SK-N-SH (cell line): ENCODE results near the gene ABI1. TPM values are rescaled to one million over a fixed set of nuclear protein-coding genes. Genes with fewer than 3 reads are reported as not detected.

Experiments
- CTCF ChIA-PET: fragments of 300-600, 350-600 bp; formaldehyde crosslinking; extraction: SDS; loops from one replicate; lab custom pipeline; 2021; lab: Yijun Ruan, JAX
- POLR2A ChIA-PET: fragments of 350-600 bp; sonication (Branson Sonifier 250); formaldehyde crosslinking; extraction: SDS; loops from one replicate; lab custom pipeline; 2020; ENCODE audit warnings: antibody characterized with exemption, inconsistent platforms; lab: Yijun Ruan, JAX
- DNase-seq: peaks from one replicate; pipeline ENCODE4 v3.0.0; 2012
- H2AFZ ChIP-seq: fragments of 200-600 bp; sonication (generic); 2 replicates; pipeline ENCODE4 v1.8.1; 2016; ENCODE audit warnings: antibody characterized with exemption, mild to moderate bottlenecking, low read depth
- H3F3A ChIP-seq: fragments of 200-600 bp; sonication (generic); replicated peaks from 2 replicates; pipeline ENCODE3; 2016; ENCODE audit warnings: antibody characterized with exemption, mild to moderate bottlenecking; ENCODE audit not compliant: insufficient read depth
- H3K27ac ChIP-seq, 2 experiments: fragments of 200-500 bp in 1 of 2; fragments of 200-600 bp in 1 of 2; sonication (Bioruptor generic) in 1 of 2; sonication (generic), shearing (Covaris generic) in 1 of 2; 2 replicates each; pipeline versions ENCODE4 v1.5.1 to v1.6.1; 2014 to 2016; ENCODE audit warnings: low read depth in 2 of 2, inconsistent platforms in 1 of 2, low read length in 1 of 2, mild to moderate bottlenecking in 1 of 2, mixed read lengths in 1 of 2
- H3K27me3 ChIP-seq: fragments of 200-600 bp; sonication (generic), shearing (Covaris generic); 2 replicates; pipeline ENCODE4 v1.6.1; 2016; ENCODE audit warnings: mixed run types; ENCODE audit not compliant: insufficient read depth
- H3K36me3 ChIP-seq, 2 experiments: fragments of 200-500 bp in 1 of 2; fragments of 200-600 bp in 1 of 2; sonication (Bioruptor generic) in 1 of 2; sonication (generic) in 1 of 2; replicated peaks in 1 of 2; 2 replicates each; pipeline versions ENCODE3 to v1.5.1; 2014 to 2016; ENCODE audit warnings: low read length in 1 of 2, mild to moderate bottlenecking in 1 of 2; ENCODE audit not compliant: insufficient read depth in 2 of 2, control insufficient read depth in 1 of 2
- H3K4me1 ChIP-seq, 2 experiments: fragments of 200-500 bp in 1 of 2; fragments of 200-600 bp in 1 of 2; sonication (Bioruptor generic) in 1 of 2; sonication (generic), shearing (Covaris generic) in 1 of 2; 2 replicates each; pipeline versions ENCODE4 v1.5.1 to v1.6.1; 2014 to 2016; ENCODE audit warnings: low read depth in 1 of 2, low read length in 1 of 2, mixed run types in 1 of 2; ENCODE audit not compliant: insufficient read depth in 2 of 2, control insufficient read depth in 1 of 2
- H3K4me2 ChIP-seq: fragments of 200-600 bp; sonication (generic), shearing (Covaris generic); 2 replicates; pipeline ENCODE4 v1.6.1; 2017; ENCODE audit warnings: mixed run types
- H3K4me3 ChIP-seq, 2 experiments: fragments of 200-500 bp in 1 of 2; fragments of 200-600 bp in 1 of 2; sonication (Bioruptor generic) in 1 of 2; sonication (generic), shearing (Covaris generic) in 1 of 2; 2 replicates each; pipeline versions ENCODE4 v1.5.1 to v1.8.1; 2014 to 2016; ENCODE audit warnings: low read depth in 2 of 2, inconsistent platforms in 1 of 2, low read length in 1 of 2, mild to moderate bottlenecking in 1 of 2, mixed read lengths in 1 of 2, moderate library complexity in 1 of 2
- H3K79me2 ChIP-seq: fragments of 200-600 bp; sonication (generic); 2 replicates; pipeline ENCODE4 v1.8.1; 2017; ENCODE audit warnings: mild to moderate bottlenecking; ENCODE audit not compliant: insufficient read depth
- H3K9ac ChIP-seq: fragments of 200-600 bp; sonication (generic); 2 replicates; pipeline ENCODE4 v1.6.1; 2017; ENCODE audit warnings: mixed run types
- H3K9me2 ChIP-seq: fragments of 200-600 bp; sonication (generic); 2 replicates; pipeline ENCODE4 v1.6.1; 2017; ENCODE audit warnings: mixed run types
- H3K9me3 ChIP-seq: fragments of 200-600 bp; sonication (generic); 2 replicates; pipeline ENCODE4 v1.6.1; 2017; ENCODE audit warnings: mixed run types, mild to moderate bottlenecking, moderate library complexity
- H4K20me1 ChIP-seq: fragments of 200-600 bp; sonication (generic); 2 replicates; pipeline ENCODE4 v1.6.1; 2017; ENCODE audit warnings: mild to moderate bottlenecking, mixed run types; ENCODE audit not compliant: insufficient read depth
- CTCF ChIP-seq: fragments of 200-600 bp; sonication (generic); IDR thresholded peaks from 2 replicates; pipeline ENCODE4 v1.6.1; 2017; ENCODE audit warnings: antibody characterized with exemption, mild to moderate bottlenecking, moderate library complexity
- ELF1 ChIP-seq: IDR thresholded peaks from 2 replicates; pipeline ENCODE4 v1.4.0; 2012
- EZH2phosphoT487 ChIP-seq: fragments of 200-600 bp; sonication (generic); IDR thresholded peaks from 2 replicates; pipeline ENCODE4 v1.6.1; 2017; ENCODE audit warnings: low read depth, mixed run types, mild to moderate bottlenecking, antibody characterized with exemption, moderate library complexity, borderline replicate concordance
- FOSL2 ChIP-seq: IDR thresholded peaks from 2 replicates; pipeline ENCODE4 v1.4.0; 2012; ENCODE audit warnings: low read depth, mild to moderate bottlenecking, moderate library complexity, borderline replicate concordance
- FOXM1 ChIP-seq: IDR thresholded peaks from 2 replicates; pipeline ENCODE4 v1.4.0; 2012; ENCODE audit warnings: low read depth, mild to moderate bottlenecking
- GATA2 ChIP-seq: sonication (generic); formaldehyde crosslinking; IDR thresholded peaks from 2 replicates; pipeline ENCODE4 v1.5.0; 2020; ENCODE audit warnings: mild to moderate bottlenecking, missing genetic modification reagents
- JUND ChIP-seq: IDR thresholded peaks from 2 replicates; pipeline ENCODE4 v1.4.0; 2012
- MAX ChIP-seq: IDR thresholded peaks from 2 replicates; pipeline ENCODE4 v1.4.0; 2012; ENCODE audit warnings: low read depth
- MEF2A ChIP-seq: IDR thresholded peaks from 2 replicates; pipeline ENCODE4 v1.4.0; 2012; ENCODE audit warnings: low read depth, borderline replicate concordance
- MXI1 ChIP-seq: IDR thresholded peaks from 2 replicates; pipeline ENCODE4 v1.6.1; 2012; ENCODE audit warnings: mild to moderate bottlenecking, low read depth, low read length, improper control_type of control experiment
- NFIC ChIP-seq: IDR thresholded peaks from 2 replicates; pipeline ENCODE4 v1.4.0; 2012; ENCODE audit warnings: borderline replicate concordance
- NRF1 ChIP-seq: IDR thresholded peaks from 2 replicates; pipeline ENCODE4 v1.6.1; 2012; ENCODE audit warnings: low read depth, mild to moderate bottlenecking, low read length
- POLR2AphosphoS5 ChIP-seq: IDR thresholded peaks from 2 replicates; pipeline ENCODE4 v1.6.1; 2012; ENCODE audit warnings: low read depth, low read length
- RFX5 ChIP-seq: IDR thresholded peaks from 2 replicates; pipeline ENCODE4 v1.6.1; 2012; ENCODE audit warnings: mild to moderate bottlenecking, improper control_type of control experiment, low read length
- YY1 ChIP-seq: IDR thresholded peaks from 2 replicates; pipeline ENCODE4 v1.4.0; 2012; ENCODE audit warnings: low read depth, mild to moderate bottlenecking
- whole genome bisulfite sequencing: methylation state at CpG from one replicate; pipeline ENCODE4 v1.1.6; 2017; ENCODE audit warnings: low lambda C conversion rate; 5-methylcytosine and 5-hydroxymethylcytosine counted together
- polyA plus RNA-seq, 3 experiments: library from polyadenylated mRNA; depleted of rRNA; stranded (reverse); fragments of >200 nt; gene quantifications; 2 replicates each; pipeline ENCODE4 v1.2.3, GENCODE V29; 2012
- TF ChIP-seq, protein P1 (sequence below): fragments of 150-350 bp; IDR thresholded peaks from 2 replicates; pipeline ENCODE4 v1.6.1; 2016; ENCODE audit warnings: mild to moderate bottlenecking, low read depth, low read length
- TF ChIP-seq, protein P2 (sequence below): IDR thresholded peaks from 2 replicates; pipeline ENCODE4 v1.6.1; 2012; ENCODE audit warnings: mild to moderate bottlenecking, low read depth, low read length, moderate library complexity
- TF ChIP-seq, protein P3 (sequence below): fragments of 150-350 bp; IDR thresholded peaks from 2 replicates; pipeline ENCODE4 v1.6.1; 2017; ENCODE audit warnings: antibody characterized with exemption, low read length, low read depth, borderline replicate concordance

The ABI1 gene
- polyA plus RNA-seq, 1 of the 3 experiments (the other 2 are of a cell fraction) = 36.7 TPM

DNA sequence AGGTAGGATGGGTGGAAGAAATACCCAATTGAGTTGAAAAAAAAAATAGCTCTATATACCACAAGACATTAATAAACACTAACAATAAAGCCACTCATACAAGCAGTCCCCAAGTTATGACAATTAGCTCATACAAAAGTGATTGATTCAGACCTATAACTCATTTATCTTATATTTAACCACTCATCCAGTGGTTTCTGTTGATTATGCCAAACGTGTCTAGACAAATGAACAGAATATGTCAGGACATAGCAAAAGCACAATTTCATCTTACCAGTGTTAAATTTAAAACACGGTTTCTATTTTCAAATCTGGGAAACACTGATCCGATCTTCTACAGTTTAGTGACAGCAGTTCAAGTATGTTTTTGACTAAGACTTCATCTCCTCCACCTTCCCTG, 17.0 kb downstream of the ABI1 start:
- ChIA-PET POLR2A (no interaction called here), CTCF (no interaction called here)
- no peak overlapping the region for H3K4me3 ChIP-seq
- DNase-seq = no peak
- no peak overlapping the region for H2AFZ ChIP-seq
- no peaks in the 10 kb centered on the region for H3K27me3 ChIP-seq
- H3K9ac ChIP-seq = no peak overlapping the region
- no peaks in the 10 kb centered on the region for H3F3A ChIP-seq
- peaks cover 96% of the 10 kb centered on the region for H3K79me2 ChIP-seq
- peaks cover 0 to 14% of the 10 kb centered on the region in 2 experiments for H3K36me3 ChIP-seq
- H3K4me1 ChIP-seq = peaks cover 0 to 7% of the 10 kb centered on the region in 2 experiments; a peak in 1 of 4 replicates
- no peaks in the 10 kb centered on the region for H3K9me2 ChIP-seq
- H3K9me3 ChIP-seq = no peaks in the 10 kb centered on the region
- H4K20me1 ChIP-seq = peaks cover 85% of the 10 kb centered on the region
- 84% methylated on average over 3 of the region's 3 CpGs for WGBS
- TF ChIP-seq CTCF (no peak), GATA2 (CRISPR knock-in tag) (no peak), NFIC (no peak), YY1 (no peak), RFX5 (no peak), MEF2A (no peak), FOXM1 (no peak), POLR2AphosphoS5 (no peak), NRF1 (no peak), FOSL2 (no peak), MXI1 (no peak), EZH2phosphoT487 (no peak), JUND (no peak), ELF1 (no peak), MAX (no peak)
- TF ChIP-seq, protein P1, sequence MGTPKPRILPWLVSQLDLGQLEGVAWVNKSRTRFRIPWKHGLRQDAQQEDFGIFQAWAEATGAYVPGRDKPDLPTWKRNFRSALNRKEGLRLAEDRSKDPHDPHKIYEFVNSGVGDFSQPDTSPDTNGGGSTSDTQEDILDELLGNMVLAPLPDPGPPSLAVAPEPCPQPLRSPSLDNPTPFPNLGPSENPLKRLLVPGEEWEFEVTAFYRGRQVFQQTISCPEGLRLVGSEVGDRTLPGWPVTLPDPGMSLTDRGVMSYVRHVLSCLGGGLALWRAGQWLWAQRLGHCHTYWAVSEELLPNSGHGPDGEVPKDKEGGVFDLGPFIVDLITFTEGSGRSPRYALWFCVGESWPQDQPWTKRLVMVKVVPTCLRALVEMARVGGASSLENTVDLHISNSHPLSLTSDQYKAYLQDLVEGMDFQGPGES = no peak
- TF ChIP-seq, protein P2, sequence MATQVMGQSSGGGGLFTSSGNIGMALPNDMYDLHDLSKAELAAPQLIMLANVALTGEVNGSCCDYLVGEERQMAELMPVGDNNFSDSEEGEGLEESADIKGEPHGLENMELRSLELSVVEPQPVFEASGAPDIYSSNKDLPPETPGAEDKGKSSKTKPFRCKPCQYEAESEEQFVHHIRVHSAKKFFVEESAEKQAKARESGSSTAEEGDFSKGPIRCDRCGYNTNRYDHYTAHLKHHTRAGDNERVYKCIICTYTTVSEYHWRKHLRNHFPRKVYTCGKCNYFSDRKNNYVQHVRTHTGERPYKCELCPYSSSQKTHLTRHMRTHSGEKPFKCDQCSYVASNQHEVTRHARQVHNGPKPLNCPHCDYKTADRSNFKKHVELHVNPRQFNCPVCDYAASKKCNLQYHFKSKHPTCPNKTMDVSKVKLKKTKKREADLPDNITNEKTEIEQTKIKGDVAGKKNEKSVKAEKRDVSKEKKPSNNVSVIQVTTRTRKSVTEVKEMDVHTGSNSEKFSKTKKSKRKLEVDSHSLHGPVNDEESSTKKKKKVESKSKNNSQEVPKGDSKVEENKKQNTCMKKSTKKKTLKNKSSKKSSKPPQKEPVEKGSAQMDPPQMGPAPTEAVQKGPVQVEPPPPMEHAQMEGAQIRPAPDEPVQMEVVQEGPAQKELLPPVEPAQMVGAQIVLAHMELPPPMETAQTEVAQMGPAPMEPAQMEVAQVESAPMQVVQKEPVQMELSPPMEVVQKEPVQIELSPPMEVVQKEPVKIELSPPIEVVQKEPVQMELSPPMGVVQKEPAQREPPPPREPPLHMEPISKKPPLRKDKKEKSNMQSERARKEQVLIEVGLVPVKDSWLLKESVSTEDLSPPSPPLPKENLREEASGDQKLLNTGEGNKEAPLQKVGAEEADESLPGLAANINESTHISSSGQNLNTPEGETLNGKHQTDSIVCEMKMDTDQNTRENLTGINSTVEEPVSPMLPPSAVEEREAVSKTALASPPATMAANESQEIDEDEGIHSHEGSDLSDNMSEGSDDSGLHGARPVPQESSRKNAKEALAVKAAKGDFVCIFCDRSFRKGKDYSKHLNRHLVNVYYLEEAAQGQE = no peak
- TF ChIP-seq, protein P3, sequence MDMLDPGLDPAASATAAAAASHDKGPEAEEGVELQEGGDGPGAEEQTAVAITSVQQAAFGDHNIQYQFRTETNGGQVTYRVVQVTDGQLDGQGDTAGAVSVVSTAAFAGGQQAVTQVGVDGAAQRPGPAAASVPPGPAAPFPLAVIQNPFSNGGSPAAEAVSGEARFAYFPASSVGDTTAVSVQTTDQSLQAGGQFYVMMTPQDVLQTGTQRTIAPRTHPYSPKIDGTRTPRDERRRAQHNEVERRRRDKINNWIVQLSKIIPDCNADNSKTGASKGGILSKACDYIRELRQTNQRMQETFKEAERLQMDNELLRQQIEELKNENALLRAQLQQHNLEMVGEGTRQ = no peak
- H3K27ac ChIP-seq = no peak overlapping the region
- H3K4me2 ChIP-seq = no peak overlapping the region
